HG03558 (cell line): ENCODE data around the gene CBARP.
"Not testable (repeated sequence)": the region's sequence is repeated elsewhere in the genome, so short reads cannot be mapped to it uniquely, and the experiment has no call there.

ENCODE experiments used
- ATAC-seq: cut with Tn5 transposase; IDR thresholded peaks from one replicate; pipeline ENCODE4 v1.9.1; 2021; ENCODE audit warnings: moderate number of reproducible peaks; ENCODE audit not compliant: unreplicated experiment; ENCODE audit errors: extremely low read depth

CBARP gene

GRCh38 chr19:1254530-1255185 is 16.9 kb upstream of the CBARP start:
- no peak for ATAC-seq

- ATAC-seq: no peak
These were observed 16.3 kb upstream of the CBARP start for GRCh38 chr19:1254081-1254527.

- ATAC-seq: no peak
These were observed 15.8 kb upstream of the CBARP start for GRCh38 chr19:1253514-1254080.

GRCh38 chr19:1252821-1253513 is 15.2 kb upstream of the CBARP start:
- ATAC-seq: no peak

GRCh38 chr19:1252221-1252820 is 14.5 kb upstream of the CBARP start:
- ATAC-seq: no peak

- no peak for ATAC-seq
These were observed 13.8 kb upstream of the CBARP start for GRCh38 chr19:1251330-1252220.

- ATAC-seq: no peak
These were observed 12.8 kb upstream of the CBARP start for GRCh38 chr19:1250437-1251260.

GRCh38 chr19:1249990-1250436 is 12.2 kb upstream of the CBARP start:
- ATAC-seq: no peak

- no peak for ATAC-seq
These were observed 11.6 kb upstream of the CBARP start for GRCh38 chr19:1249298-1249989.

GRCh38 chr19:1248786-1249297 is 11.0 kb upstream of the CBARP start:
- no peak for ATAC-seq

GRCh38 chr19:1248139-1248785 is 10.5 kb upstream of the CBARP start, which contains the start of gene MIDN:
Gene MIDN (plus strand): TSS chr19:1248583. CDS start chr19:1250297, 1,714 bp downstream.
- no peak for ATAC-seq

GRCh38 chr19:1247748-1248138 is 9.9 kb upstream of the CBARP start:
- no peak for ATAC-seq

- not testable (repeated sequence) for ATAC-seq
These were observed 8.7 kb upstream of the CBARP start for GRCh38 chr19:1246265-1247087.

GRCh38 chr19:1245494-1246264 is 7.9 kb upstream of the CBARP start:
- no peak for ATAC-seq

GRCh38 chr19:1244693-1245451 is 7.1 kb upstream of the CBARP start:
- ATAC-seq: no peak
